GM18861 (cell line): ENCODE results near the gene PARD3B.

Experiments used
- ATAC-seq: cut with Tn5 transposase; IDR thresholded peaks from one replicate; pipeline ENCODE4 v1.9.1; 2021; ENCODE audit not compliant: unreplicated experiment

PARD3B gene

GRCh38 chr2:205292665-205293295, 747.5 kb downstream of the PARD3B start:
- ATAC-seq: no peak

- no peak for ATAC-seq
These were observed 748.3 kb downstream of the PARD3B start for GRCh38 chr2:205293559-205293958.

- no peak for ATAC-seq
These were observed 751.7 kb downstream of the PARD3B start for GRCh38 chr2:205296959-205297358.

DNA sequence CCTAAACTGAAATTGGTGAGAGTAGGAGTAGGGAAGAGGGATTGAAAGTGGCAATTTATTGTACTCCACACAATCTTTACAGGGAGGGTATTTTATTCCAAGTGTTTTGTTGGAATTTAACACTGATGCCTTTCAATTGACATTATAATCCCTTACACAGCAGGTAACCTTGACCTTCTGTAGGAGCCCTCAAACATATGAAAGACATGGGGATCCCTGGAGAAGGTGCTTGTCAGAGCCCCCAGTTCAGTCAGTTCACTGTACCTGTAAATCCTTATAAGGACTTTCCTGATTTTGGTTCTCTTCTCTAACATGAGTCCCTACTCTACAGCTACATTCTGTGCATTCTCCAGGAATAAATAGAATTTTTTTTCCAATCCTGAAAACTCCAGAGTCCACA, 752.1 kb downstream of the PARD3B start:
- ATAC-seq: no peak

GRCh38 chr2:205297846-205298245, 752.6 kb downstream of the PARD3B start:
- no peak for ATAC-seq

GRCh38 chr2:205311201-205311600, 765.9 kb downstream of the PARD3B start:
- ATAC-seq: no peak

GRCh38 chr2:205321231-205321630, 776.0 kb downstream of the PARD3B start:
- no peak for ATAC-seq

DNA sequence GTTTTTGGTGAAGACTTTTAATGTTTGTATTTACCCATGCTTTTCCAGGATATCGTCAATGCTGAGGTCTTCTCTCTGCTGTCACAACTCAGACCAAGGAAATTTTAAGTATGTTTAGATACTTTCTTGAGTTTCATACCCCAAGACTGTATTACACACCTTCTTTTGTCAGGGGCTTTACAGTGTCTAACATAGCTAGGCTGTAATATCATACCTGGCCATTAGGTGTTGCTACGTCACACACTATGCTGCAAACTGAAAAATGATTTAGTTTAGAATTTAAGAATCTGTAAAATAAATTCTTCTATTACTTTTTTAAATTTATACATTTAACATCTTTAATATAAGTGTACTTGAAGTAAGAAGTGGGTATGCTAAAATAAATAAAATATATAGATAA, 778.7 kb downstream of the PARD3B start:
- ATAC-seq: no peak

DNA sequence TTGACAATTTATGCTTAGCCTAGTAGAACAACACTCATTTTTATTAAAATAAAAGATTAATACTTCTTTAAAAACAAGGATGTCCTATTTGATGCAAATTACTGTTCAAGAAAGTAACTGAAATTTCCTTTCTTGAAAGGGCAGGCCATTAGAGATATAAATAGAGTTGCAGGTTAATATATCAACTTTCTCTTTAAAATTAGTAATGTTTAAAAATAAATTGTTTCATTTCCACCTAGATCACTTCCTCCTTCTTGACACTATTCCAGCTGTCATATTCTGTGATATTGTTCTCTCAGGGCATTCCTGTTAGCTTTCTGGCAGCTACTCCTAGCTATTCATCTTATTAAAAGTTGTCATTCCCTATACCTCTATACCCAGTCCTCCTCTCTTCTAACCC, 779.1 kb downstream of the PARD3B start:
- peak; percentile 83 for ATAC-seq

- ATAC-seq: no peak
These were observed 788.1 kb downstream of the PARD3B start for GRCh38 chr2:205333351-205333750.

- no peak for ATAC-seq
These were observed 792.0 kb downstream of the PARD3B start for GRCh38 chr2:205337274-205337673.

GRCh38 chr2:205338156-205338555, 792.9 kb downstream of the PARD3B start:
- no peak for ATAC-seq

DNA sequence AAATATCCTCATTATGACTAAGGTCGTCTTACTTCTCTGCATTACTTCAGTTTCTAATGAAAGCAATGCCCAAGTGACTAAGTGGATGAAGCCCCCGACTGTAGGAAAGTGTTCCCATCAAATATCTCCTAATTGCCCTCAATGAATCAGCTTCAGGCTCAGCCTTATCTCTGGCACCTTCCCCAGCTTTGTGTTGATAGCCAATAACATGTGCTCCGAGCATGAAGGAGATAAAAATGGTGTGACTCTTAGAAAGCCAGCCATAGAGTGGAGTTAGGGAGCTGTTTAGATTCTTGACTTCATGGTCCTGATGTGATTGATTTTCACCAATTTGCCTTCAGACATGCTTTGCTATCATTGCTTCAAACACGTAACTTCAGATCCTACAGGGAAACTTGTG, 797.8 kb downstream of the PARD3B start:
- ATAC-seq: no peak

GRCh38 chr2:205346649-205347048, 801.4 kb downstream of the PARD3B start:
- no peak for ATAC-seq

- no peak for ATAC-seq
These were observed 802.6 kb downstream of the PARD3B start for GRCh38 chr2:205347899-205348298.

DNA sequence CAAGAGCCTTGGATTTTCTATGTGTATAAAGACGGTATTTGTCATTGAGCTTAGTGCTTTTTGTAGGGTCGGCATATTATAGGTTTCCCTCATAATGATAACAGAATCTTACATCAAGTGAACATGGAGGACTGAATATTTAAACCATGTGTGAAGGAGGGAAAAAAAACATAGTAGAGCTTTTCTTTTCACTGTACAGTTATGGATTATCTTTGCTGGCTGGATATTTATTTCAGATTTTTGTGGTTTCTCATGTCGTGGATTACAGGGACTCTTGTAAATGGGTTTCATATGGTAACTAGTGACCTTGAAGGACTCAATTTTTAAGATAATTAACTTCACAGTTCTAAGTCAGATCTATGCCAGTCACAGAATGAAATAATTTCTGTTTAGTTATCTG, 806.8 kb downstream of the PARD3B start:
- ATAC-seq: no peak

DNA sequence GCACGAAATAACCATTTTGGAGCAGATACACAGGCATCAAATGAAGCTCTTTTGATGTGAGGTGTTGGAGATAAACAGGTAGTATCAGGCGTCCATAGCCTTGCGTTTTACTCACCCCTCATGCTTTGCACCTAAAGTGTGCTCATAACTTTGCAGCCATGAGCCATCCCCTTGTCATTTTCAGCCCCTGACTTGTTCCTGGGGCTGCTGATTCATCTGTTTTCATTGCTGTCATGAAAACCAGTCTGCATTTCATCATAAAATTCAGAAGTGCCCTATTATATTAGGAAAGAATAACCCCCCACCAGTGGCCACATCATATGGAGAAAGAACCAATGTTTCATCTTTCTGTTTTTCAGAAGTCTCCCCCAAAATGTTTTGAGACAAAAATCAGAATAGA, 807.3 kb downstream of the PARD3B start:
- no peak for ATAC-seq

GRCh38 chr2:205357732-205358131, 812.5 kb downstream of the PARD3B start:
- no peak for ATAC-seq

GRCh38 chr2:205358351-205358815, 813.1 kb downstream of the PARD3B start:
- ATAC-seq: no peak

GRCh38 chr2:205361272-205361671, 816.0 kb downstream of the PARD3B start:
- ATAC-seq: no peak

GRCh38 chr2:205361970-205362369, 816.7 kb downstream of the PARD3B start:
- no peak for ATAC-seq

DNA sequence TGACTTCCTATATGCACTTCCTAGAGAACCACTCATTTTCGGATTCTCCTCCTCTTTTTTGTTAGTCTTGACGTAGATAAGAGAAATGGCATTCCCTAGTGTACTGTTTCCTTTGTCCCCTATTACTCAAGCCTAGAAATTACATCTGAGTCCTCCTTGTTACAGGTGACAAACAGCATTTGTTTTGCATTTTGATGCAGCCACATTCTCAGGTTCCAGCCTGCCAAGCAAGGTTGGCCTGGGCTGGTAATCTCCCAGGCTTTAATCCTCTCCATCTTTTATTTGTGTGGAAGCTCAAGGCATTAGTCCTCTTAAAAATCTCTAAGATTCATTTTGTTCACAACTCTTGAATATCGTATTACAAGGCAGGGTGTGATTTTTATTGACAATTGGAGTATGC, 819.0 kb downstream of the PARD3B start:
- ATAC-seq: no peak

DNA sequence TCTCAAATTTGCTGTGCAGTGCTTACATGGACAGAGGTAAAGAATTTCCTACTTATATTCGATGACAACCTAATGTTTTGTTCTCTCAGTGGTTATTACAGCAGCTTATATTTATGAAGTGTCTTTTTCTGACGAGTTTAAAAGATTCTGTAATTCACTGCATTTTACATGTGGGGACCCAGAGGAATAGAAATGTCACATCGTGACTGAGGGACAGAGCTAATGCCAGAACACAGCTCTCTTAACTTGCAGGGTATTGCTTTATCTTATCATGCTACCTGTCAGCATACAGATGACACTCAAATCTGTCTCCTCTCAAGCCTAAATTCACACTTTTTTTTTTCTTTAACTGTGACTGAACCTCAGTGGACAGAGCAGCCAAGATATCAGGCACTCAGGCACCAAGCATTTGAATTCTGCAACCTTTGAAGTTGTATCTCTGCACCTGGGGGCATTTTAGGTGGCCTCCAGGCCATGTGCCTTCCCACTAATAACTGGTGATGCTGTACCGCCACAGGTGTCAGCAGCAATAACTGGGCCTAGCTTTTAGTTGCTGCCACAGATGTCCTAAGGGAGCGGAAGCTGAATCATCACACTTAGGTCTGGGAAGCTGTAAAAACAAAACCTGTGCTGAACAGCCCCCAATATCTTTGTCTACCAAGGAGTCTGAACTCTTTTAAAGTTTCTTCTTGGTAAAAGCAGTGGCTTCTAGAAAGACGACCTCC, 821.2 kb downstream of the PARD3B start:
- ATAC-seq: no peak
